Putamen (tissue), 1 donor: Measurements from ENCODE around the gene ACACB.

Experiments
- DNase-seq: peaks from one replicate; pipeline ENCODE4 v3.0.0-alpha.2; 2016; ENCODE audit warnings: low spot score

ACACB gene

DNA sequence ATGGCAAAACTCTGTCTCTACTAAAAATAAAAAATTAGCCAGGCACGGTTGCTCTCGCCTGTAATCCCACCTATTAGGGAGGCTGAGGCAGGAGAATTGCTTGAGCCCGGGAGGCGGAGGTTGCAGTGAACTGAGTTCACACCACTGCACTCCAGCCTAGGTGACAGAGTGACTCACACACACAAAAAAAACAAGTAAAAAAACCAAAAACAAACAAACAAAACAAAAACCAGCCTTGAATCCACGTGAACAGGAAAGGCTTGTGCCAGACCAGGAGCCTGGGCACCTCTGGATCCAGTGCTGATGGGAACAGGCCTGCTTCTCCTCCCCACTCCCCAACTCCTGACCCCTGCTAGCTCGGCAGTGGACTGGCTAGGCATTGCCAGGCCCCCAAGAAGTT is 189.2 kb downstream of the ACACB start:
- no peak for DNase-seq

DNA sequence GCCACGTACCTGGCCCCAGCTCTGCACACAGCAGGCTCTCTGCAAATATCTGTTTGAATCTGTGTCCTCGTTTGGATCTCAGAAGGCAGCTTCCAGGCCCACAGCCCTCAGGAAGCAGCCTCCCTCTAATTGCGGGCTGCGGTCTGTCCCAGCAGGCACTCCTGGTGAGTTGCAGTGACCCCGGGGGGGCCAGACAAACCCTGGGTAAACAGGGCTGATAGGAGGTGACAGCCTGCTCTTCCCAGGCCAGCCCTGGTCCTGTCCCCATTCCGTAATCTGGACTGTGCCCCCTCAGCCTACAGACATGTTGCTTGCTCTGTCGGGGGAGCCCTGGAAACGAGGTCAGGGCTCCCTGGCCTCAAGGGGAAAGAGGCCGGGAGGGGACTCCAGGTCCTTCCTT is 190.7 kb downstream of the ACACB start:
- no peak for DNase-seq

DNA sequence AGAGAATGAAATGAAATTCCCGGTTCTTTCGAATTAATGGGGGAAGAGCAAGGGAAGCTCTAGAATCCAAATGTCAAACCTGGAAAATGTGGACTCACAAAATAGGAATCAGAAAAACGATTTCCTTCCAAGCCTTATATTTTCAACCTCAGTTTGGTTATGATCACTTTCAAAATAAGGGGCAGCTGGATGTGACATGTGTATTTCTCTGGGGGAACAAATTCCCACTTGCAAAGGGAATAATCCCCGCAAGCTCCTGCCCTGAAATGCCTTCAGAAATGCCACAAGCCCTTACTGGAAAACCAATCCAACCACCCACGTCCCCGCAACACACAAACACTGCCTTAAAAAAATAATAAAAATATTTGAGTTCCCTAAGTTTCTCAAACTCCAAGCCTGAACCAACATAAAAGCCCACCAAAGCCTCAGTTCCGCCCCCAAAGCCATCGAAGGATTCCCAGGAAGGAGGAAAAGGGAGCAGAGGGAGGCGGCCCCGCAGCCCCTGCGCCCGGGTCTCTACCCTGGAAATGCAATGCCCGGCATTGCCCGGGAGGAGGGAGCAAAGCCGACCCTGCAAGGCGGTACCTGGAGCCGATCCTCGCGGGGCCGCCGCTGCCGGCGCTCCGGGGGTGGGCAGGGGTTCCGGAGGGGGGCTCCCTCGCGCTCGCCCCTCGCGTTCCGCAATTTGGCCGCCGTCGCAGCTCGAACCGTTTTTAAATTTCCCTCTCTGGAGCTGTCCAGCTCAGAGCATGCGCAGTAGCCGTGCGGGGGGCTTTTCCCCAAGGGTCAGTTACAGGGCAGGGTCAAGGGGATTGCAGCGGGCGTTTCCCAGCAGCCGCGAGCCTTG is 192.4 kb downstream of the ACACB start, which contains the start of gene FOXN4:
Gene FOXN4, minus strand, starts transcription at position 751 of the 847 bp plus-strand sequence. CDS start 963 bp downstream, outside the sequence.
- no peak for DNase-seq

DNA sequence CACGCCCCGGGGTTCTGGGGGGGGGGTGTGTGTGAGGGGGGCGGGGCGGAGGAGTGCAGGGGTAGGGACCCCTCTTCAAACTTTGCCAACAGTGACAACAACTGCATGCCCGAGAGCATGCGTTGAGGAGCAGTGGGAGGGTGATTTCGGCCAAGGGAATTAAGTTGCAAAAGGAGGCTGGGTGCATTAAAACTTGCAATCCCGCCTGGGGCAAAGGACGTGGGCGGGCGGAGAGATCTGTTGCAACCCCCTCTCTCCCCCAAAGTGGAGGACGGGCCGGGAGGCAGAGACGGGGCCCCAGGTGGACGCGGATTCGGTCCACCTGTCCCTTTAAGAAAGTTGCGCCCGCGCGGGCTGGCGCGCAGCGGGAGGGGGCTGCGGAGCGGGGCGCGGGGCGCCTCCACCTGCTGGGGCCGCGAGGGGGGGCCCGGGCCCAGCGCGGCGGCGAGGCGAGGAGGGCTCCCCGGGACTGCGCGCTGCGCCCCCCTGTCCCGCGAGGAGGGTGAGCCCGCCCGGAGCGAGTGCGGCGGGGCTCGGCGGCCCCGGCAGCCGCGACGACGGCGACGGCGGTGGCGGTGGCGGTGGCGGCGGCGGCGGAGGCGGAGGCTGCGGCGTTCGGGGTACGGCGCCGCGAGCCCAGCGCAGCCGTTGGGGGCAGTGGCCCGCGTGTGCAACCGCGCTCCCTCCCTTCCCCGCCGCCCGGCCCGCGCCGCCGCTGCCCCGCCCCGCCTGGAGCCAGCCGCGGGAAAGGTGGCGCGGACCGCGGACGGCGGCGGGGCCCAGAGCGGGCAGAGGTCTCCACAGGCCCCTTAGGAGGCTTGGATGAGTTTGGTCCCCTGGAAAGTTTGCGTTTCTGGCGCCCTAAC is 193.2 kb downstream of the ACACB start:
- no peak for DNase-seq

DNA sequence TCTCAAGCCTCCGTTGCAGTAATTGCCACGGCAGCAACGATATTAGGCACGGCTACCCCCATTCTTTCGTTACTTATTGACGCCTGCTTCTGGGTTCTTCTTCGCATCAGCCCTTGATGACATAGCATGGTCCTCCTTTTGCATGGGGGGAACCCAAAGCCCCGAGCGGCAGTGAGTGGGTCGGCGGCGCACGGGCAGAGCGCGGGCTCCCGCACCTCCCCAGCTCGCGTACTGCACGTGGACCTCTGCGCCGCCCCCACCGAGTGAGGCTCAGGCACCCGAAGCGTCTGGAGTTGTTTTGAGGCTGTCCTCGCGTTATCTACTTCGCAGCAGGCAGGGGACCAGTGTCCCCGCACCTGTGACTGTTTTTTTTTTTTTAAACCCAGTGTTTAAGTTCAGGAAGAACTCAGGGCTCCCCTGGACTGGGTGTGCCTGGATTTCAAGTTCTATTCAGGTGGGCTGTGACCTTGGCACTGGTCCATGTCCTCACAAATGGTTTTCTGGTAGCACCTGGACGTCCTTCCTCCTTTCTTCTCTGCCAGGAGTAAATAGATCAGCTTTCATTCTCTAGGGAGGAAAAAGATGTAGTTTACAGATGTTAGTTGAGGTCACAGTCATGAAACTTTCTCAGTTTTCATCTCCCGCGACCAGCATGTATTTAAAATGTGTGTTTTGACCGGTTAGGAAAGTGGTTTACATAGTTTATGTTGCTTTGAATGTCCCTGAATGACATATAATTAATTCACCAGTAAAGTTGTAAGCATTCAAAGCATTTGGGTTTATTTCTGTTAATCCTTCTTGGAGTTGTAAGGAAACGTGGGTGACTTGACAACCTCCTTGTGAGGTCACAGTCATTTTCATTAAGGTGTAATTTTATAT is 194.1 kb downstream of the ACACB start:
- no peak for DNase-seq
